GM18499 (cell line): ENCODE results near the gene TSC22D3.

Experiments
- ATAC-seq: cut with Tn5 transposase; IDR thresholded peaks from one replicate; pipeline ENCODE4 v1.9.1; 2021; ENCODE audit warnings: moderate number of reproducible peaks; ENCODE audit not compliant: insufficient read depth, unreplicated experiment

TSC22D3 gene

DNA sequence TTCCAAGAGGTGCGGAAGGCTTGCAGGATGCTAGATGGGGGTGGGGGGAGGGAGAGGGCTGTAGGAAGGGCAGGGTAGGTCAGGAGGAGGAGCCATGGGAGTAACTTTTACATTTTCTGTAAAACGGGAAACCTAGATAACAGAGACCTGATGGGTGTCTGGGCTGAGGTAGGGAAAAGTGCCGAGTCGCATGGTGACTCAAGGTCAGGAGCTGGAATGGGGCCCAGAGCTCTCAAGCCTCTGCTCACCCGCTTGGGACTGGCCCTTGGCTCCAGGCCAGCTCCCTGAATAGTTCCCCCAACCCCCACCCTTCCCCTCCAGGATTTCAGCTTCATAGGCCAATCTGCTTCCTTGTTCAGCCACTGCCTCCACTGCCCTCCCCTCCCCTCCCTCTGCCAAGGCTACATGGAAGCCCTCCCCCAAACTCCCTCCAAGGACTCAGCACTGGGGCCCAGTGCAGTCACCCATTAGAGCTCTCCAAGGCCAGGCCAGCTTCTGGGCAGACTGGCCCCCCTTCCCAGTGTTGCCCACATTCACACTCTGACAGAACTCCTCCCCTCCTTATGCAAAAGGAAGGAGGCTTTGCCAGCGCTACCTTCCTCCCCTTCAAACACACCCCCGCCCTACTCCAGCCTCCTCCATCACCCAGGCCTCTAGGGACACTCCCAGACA lies 43.6 kb downstream of the TSC22D3 start:
- no peak for ATAC-seq

GRCh38 chrX:107730991-107731766 lies 44.4 kb downstream of the TSC22D3 start:
- ATAC-seq: no peak

DNA sequence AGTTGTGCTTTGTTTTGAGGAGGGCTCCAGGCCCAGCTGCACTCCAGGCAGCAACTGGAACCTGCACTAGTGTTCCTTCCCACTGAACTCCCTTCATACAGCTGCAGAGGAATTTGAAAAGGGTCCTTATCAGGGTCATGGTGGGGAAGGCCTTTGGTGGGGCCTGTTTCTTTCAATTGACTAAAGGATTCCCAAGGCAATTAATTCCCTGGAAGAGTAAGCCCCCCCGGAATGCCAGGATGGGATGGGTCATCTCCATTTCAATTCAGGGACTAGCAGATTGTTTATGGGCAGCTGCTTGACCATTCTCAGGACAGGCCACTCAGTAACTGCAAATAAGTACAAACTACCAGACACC lies 45.3 kb downstream of the TSC22D3 start:
- no peak for ATAC-seq

- no peak for ATAC-seq
These were observed 45.9 kb downstream of the TSC22D3 start for GRCh38 chrX:107729558-107730297.

DNA sequence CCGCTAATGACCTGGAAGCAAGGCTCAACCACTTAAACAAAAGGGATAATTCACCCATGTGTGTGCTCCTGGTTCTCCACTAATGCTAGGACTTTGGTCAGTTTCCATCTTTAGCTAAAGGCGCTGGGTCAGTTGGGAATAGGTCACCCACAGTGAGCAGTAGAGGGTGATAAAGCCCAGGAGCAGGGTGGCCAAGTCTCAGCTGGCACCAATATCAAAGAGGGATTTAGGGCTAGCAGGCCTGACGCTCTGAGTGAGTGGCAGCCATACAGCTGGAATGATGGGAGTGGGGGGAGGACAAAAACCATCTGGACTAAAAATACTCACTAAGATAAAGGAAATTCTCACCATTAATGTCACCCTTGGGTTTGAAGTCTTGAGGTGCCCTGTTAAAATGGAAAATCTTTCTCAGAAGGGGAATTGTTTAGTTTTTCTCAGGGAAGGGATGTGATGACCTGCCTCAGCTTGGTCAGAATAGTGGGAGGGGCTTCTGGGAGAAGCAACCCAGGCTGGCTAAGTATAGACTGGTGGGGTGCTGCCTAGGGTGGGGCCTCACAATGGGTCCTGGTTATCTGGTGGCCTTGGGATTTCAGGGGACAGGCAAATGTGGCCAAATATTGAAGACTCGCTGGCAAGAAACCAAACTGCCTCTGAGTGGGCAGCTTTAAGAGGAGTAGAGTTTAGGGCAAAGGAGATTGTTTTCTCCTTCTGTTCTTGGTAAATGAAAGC lies 47.1 kb downstream of the TSC22D3 start:
- no peak for ATAC-seq

- no peak for ATAC-seq
These were observed 48.6 kb downstream of the TSC22D3 start for GRCh38 chrX:107726816-107727534.

DNA sequence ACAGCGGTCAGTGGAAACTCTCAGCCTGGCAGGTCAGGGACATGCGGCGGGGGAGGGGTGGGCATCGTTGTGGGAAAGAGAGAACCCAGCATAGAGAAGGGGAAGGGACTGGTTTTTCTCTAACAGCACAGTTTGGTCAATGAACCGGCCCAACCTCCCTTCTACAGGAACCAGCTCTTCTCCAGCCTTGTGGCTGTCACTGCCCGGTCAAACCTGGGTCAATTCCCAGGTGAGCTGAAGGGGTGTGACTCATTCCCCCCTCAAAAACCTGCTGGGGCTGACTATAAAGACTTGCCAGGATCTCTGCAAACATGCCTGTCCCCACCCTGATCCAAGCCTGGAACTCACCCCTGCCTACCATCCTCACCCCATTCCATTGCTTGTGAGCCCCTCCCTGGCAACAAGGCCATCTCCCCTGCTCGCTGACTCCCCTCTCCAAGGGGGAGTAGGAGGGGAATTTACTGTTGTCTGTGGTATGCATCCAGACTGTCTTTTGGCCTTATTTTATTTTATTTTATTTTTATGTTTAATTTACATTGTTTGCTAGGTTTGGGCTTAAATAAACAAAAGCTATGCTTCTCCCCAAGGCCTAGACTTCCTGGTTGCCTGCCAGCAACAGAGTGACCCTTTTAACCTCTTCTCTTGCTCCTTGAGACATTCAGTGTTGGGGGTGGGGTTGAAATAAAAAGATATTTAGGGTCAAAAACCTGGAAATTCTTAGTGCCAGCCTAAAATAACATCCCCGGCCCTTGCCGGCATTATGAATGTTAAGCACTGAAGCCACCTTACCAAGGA lies 49.6 kb downstream of the TSC22D3 start:
- ATAC-seq: no peak

DNA sequence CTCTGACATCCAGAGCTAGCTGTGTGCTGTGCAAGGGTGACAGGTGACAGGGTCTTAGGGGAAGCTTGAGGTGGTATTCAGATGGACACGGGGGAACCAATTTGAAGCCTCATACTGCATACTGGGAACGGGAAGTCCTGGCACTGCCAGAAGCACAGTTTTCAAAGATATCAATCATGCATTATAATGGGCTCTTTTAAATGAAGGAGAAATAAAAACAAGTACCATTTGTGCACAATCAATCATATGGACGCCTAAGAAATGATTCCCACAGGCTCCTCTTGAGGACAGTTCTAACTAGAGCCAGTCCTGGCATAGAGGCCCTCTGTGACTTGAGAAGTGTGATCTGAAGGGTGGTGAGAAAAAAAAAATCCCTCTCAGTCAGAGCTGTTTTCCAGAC lies 50.9 kb downstream of the TSC22D3 start:
- ATAC-seq: no peak

DNA sequence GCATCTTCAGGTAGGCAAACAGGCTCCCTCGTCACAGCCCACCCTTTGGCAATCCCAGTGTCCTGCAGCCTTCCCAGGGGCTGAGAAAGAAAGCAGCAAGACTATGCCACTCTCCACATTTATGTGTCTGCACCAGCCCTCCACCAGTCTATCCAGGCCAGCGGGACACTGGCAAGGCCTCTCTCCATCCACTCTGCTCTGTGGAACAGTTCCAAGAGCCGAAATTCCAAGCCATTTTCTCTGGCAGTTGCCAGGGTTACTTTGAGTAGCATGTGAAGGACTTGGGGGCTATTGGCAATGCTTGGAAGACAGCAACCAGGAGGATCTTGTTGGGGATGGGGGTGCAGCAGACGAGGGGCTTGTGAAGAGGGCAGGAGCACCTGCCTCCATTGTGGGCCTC lies 52.1 kb downstream of the TSC22D3 start:
- no peak for ATAC-seq

- no peak for ATAC-seq
These were observed 53.5 kb downstream of the TSC22D3 start for GRCh38 chrX:107721966-107722707.

DNA sequence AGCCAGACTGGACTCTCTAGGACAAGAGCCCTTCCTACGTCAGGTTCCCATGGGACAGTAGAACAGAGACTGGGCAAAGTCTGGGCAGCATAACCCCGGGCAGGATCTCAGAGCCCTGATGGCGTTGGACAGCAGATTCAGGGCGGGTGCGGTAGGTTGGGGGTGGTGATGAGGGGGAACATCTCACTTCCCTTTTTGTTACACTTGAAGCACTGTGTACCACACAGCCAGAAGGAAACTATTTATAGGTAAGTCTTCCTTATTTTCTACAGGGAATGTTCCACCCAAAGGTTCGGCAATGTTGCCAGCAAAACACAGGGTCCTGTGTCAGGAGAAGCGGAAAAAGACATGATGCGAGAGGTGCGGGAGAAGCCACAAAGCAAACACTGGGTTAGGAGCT lies 54.3 kb downstream of the TSC22D3 start:
- ATAC-seq: no peak

DNA sequence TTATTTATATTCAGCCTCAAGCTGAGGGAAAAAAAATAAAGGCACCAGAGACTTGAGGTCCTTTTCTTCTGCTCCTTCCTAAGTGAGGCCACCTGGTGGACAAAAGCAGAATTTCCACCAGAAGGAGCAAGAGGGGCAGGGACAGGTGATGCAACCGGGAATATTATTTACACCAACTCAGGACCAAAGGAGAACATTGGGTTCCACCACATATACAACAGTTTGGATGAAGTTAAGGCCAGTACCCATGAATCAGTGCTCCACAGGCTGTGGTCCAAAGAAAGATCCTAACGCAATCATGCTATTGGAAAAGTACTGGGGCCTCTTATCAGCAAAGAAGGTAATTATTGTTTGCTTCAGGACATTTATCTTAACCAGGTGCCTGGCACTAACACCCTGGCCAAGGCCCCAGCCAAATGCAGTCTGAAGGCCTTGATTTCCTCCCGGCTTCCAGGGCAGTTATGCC lies 57.4 kb downstream of the TSC22D3 start:
- ATAC-seq: no peak

DNA sequence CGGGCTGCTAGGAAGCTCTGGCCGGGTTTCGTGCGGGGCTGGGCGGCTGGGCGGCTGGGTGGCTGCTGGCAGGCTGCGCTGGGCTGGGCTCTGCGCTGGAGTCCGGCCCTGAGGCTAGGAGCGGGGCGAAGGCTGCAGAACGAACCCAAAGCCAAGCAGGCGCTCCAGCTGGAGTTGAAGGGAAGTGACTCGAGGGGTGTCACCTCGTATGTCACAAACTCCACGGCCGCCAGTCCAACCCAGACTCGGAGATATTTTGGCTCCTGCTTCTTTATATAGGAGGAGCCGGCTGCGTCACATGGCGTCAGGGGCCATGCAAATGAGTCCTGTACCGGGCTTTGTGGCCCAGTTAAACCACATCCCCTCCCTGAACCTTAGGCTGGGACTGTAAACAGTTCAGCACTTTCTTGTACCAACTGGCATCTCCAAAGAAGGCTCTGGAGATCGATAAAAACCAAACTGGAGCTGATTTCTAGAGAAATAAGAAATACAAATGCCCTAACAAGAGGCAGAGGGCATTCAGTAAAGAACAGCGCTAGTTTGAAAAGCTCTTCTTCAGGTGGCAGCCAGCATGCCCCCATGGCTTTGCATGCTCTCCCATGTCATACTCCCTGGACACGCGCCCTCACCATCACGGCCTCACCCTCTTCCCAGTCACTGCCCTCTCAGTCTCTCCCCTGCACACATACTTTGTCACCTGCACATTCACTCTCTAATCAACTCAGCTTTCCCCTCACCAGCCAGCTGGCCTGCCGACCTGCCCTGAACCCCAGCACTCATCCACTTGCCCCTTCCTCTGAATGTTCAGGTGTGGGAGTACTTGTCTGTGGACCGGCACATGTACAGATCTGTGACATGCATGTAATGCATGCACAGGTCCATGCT lies 58.5 kb downstream of the TSC22D3 start:
- peak; percentile 51 for ATAC-seq

GRCh38 chrX:107716118-107716684 lies 59.4 kb downstream of the TSC22D3 start:
- ATAC-seq: no peak

DNA sequence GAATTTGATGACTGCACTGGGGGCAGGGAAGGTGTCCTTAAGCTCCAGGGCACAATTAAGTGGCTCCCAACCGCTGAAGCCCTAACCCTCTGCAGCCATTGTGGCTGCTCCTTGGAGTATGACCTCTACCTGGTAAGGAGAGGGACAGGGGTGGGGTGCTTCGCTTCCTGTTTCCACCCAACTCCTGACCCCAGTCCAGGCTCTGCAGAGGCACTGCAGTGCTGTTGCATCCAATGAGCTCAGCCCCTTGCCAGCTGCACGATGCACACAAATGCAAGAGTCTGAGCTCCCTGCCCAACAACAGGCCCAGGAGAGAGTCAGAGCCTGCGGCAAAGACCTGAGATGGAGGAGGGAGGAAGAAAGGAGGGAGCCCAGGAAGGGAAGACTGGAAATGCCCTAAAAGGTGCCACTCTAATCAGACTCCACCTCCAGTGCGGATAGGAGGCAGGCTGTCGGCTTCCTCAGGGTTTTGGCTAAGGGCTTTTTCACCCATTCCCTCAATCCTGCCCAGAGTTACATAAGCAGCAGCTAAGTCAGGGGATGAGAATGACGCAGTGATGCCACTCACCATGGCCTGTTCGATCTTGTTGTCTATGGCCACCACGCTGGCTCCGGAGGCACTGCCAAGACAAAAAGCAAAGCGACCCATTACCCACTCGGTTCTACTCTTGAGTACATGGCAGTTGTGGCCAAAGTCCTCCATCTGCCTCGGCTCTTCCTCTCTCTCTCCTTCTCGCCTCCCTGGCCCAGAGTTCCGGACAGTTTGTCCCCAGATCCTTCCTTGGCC lies 60.1 kb downstream of the TSC22D3 start:
- ATAC-seq: no peak

- no peak for ATAC-seq
These were observed 61.2 kb downstream of the TSC22D3 start for GRCh38 chrX:107714206-107714891.
